A549 (cell line): ENCODE results near the gene CDH4.

Experiments
- CEBPB ChIP-seq, 2 experiments: fragments of >200 bp in 1 of 2; sonication (Bioruptor Twin) in 1 of 2; formaldehyde crosslinking in 1 of 2; IDR thresholded peaks; 2 replicates each; pipeline ENCODE4 v1.6.1; 2012 to 2016
- CHD2 ChIP-seq: fragments of 150-350 bp; IDR thresholded peaks from 2 replicates; pipeline ENCODE4 v1.6.1; 2014; ENCODE audit warnings: low read length; ENCODE audit not compliant: partially characterized antibody
- CTCF ChIP-seq: fragments of >200 bp; sonication (Bioruptor Twin); formaldehyde crosslinking; IDR thresholded peaks from 3 replicates; pipeline ENCODE4 v1.5.1; 2016
- EP300 ChIP-seq, 2 experiments: fragments of >200 bp; sonication (Bioruptor Twin); formaldehyde crosslinking; IDR thresholded peaks; 2 replicates in 1 of 2; 3 replicates in 1 of 2; pipeline ENCODE4 v1.6.1; 2016 to 2017
- ESRRA ChIP-seq: fragments of 150-350 bp; IDR thresholded peaks from 2 replicates; pipeline ENCODE4 v1.6.1; 2014; ENCODE audit warnings: mild to moderate bottlenecking, low read length, borderline replicate concordance
- FOSB ChIP-seq: fragments of 250-450 bp; sonication (Bioruptor Pico); IDR thresholded peaks from 2 replicates; pipeline ENCODE4 v1.5.0; 2020; ENCODE audit warnings: mild to moderate bottlenecking, moderate library complexity
- HDAC2 ChIP-seq: fragments of 200-600 bp; sonication (generic); IDR thresholded peaks from 2 replicates; pipeline ENCODE4 v1.6.1; 2016
- NPAS2 ChIP-seq: fragments of 250-450 bp; sonication (Bioruptor Pico); IDR thresholded peaks from 2 replicates; pipeline ENCODE4 v1.8.0; 2022; ENCODE audit warnings: mild to moderate bottlenecking, moderate library complexity, borderline replicate concordance
- NR3C1 ChIP-seq: fragments of >200 bp; sonication (Bioruptor Twin); formaldehyde crosslinking; IDR thresholded peaks from 3 replicates; pipeline ENCODE4 v1.6.1; 2017
- POLR2A ChIP-seq: IDR thresholded peaks from 2 replicates; pipeline ENCODE4 v1.6.1; 2012; ENCODE audit warnings: mild to moderate bottlenecking, low read length
- RARB ChIP-seq: fragments of 250-450 bp; sonication (Bioruptor Pico); IDR thresholded peaks from 2 replicates; pipeline ENCODE4 v1.8.0; 2021; ENCODE audit warnings: mild to moderate bottlenecking, moderate library complexity
- REST ChIP-seq: fragments of 200-600 bp; sonication (generic); IDR thresholded peaks from 2 replicates; pipeline ENCODE4 v1.6.1; 2016; ENCODE audit warnings: antibody characterized with exemption, mild to moderate bottlenecking, moderate library complexity
- SMC3 ChIP-seq: fragments of >200 bp; sonication (Bioruptor Twin); formaldehyde crosslinking; IDR thresholded peaks from 3 replicates; pipeline ENCODE4 v1.6.1; 2018; ENCODE audit warnings: inconsistent platforms
- ZFP36 ChIP-seq: fragments of 450-650 bp; IDR thresholded peaks from 2 replicates; pipeline ENCODE4 v1.6.1; 2014; ENCODE audit warnings: borderline replicate concordance; ENCODE audit not compliant: partially characterized antibody

- TF ChIP-seq CTCF (no peak), EP300 (IDR thresholded peaks at IDR 0.05) (no peak), SMC3 (no peak), POLR2A (no peak), RARB (no peak), CEBPB (IDR thresholded peaks at IDR 0.05) (no peak), HDAC2 (no peak), NR3C1 (no peak), NPAS2 (CRISPR knock-in tag) (no peak), ZFP36 (no peak), CHD2 (no peak), FOSB (CRISPR knock-in tag) (no peak), REST (no peak), ESRRA (no peak)
Observed at GRCh38 chr20:61330441-61330840, 78.4 kb downstream of the CDH4 start.
